ENCODE measurements around the gene PCDHGB5. TPM values are rescaled to one million over a fixed set of nuclear protein-coding genes. Genes with fewer than 3 reads are reported as not detected.
"Not testable (repeated sequence)": the region's sequence is repeated elsewhere in the genome, so short reads cannot be mapped to it uniquely, and the experiment has no call there.

Gene PCDHGB5
- total RNA-seq, 6 experiments from 2014 or later = 3.0 to 6.8 (median 4.0) TPM

DNA sequence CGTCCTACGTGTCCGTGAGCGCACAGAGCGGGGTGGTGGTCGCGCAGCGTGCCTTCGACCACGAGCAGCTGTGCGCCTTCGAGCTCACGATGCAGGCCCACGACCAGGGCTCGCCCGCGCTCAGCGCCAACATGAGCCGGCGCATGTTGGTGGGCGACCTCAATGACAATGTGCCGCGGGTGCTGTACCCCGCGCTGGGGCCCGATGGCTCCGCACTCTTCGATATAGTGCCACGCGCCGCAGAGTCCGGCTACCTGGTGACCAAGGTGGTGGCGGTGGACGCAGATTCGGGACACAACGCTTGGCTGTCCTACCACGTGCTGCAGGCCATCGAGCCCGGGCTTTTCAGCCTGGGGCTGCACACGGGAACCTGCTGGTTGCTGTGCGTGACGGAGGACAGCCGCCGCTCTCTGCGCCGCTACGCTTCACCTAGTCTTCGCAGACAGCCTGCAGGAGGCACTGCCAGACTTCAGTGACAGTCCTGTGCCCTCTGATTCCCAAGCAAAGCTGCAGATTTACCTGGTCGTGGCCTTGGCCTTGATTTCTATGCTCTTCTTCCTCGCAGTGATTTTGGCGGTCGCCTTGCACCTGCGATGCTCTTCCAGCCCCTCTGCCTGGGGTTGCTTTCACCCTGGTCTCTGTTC, 30.2 kb downstream of the PCDHGB5 start:
- DNase-seq (no peak), ATAC-seq (no peak)
- no peak for TF ChIP-seq POLR2A (IDR thresholded peaks at IDR 0.05)
- TF ChIP-seq, protein P1, sequence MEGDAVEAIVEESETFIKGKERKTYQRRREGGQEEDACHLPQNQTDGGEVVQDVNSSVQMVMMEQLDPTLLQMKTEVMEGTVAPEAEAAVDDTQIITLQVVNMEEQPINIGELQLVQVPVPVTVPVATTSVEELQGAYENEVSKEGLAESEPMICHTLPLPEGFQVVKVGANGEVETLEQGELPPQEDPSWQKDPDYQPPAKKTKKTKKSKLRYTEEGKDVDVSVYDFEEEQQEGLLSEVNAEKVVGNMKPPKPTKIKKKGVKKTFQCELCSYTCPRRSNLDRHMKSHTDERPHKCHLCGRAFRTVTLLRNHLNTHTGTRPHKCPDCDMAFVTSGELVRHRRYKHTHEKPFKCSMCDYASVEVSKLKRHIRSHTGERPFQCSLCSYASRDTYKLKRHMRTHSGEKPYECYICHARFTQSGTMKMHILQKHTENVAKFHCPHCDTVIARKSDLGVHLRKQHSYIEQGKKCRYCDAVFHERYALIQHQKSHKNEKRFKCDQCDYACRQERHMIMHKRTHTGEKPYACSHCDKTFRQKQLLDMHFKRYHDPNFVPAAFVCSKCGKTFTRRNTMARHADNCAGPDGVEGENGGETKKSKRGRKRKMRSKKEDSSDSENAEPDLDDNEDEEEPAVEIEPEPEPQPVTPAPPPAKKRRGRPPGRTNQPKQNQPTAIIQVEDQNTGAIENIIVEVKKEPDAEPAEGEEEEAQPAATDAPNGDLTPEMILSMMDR (IDR thresholded peaks at IDR 0.05) = no peak
- H3K4me3 ChIP-seq = no peak overlapping the region
- no peak overlapping the region for H3K27ac ChIP-seq
- no peaks in the 10 kb centered on the region for H3K4me1 ChIP-seq
- H3K9me3 ChIP-seq = peaks cover 0 to 20% (median 7%) of the 10 kb centered on the region in 4 donors
- 52% methylated on average over 6 of the region's 53 CpGs for WGBS (ENCODE audit: insufficient coverage, low coverage, low lambda C conversion rate, missing lambda C conversion rate)
- no peaks in the 10 kb centered on the region for H3K36me3 ChIP-seq
- H3K27me3 ChIP-seq = no peaks in the 10 kb centered on the region
- intact Hi-C loops (cut with DNase I) = no loop called here

DNA sequence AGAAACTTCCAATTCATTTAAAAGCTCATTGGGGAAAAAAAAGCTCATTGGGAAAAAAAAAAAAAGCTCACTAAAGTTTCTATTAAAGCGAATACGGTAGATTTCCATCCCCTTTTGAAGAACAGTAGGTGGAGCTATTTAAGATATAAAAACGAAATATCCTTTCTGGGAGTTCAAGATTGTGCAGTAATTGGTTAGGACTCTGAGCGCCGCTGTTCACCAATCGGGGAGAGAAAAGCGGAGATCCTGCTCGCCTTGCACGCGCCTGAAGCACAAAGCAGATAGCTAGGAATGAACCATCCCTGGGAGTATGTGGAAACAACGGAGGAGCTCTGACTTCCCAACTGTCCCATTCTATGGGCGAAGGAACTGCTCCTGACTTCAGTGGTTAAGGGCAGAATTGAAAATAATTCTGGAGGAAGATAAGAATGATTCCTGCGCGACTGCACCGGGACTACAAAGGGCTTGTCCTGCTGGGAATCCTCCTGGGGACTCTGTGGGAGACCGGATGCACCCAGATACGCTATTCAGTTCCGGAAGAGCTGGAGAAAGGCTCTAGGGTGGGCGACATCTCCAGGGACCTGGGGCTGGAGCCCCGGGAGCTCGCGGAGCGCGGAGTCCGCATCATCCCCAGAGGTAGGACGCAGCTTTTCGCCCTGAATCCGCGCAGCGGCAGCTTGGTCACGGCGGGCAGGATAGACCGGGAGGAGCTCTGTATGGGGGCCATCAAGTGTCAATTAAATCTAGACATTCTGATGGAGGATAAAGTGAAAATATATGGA, 32.8 kb downstream of the PCDHGB5 start, which contains the start of gene PCDHGA12:
PCDHGA12 (plus strand) TSS at position 176 of the 782 bp plus-strand sequence; CDS start at position 429, 253 bp downstream.
- intact Hi-C loops (cut with DNase I) = no loop called here
- Histone ChIP-seq H3K36me3 (no peaks in the 10 kb centered on the region), H3K4me1 (no peaks in the 10 kb centered on the region), H3K4me3 (peak within 1 kb of the TSS in 2 of 3 donors; percentile 0 to 24), H3K9me3 (peaks cover 0 to 7% (median 6%) of the 10 kb centered on the region in 4 donors), H3K27ac (no peak within 1 kb of the TSS), H3K27me3 (no peaks in the 10 kb centered on the region)
- no peak for TF ChIP-seq POLR2A (IDR thresholded peaks at IDR 0.05)
- TF ChIP-seq, protein P1 (IDR thresholded peaks at IDR 0.05) = peak; percentile 12 to 39 (median 36)
- DNase-seq = no peak
- WGBS (ENCODE audit: insufficient coverage, low coverage, low lambda C conversion rate, missing lambda C conversion rate) = 12% methylated on average over 32 of the region's 33 CpGs
- ATAC-seq = peak; percentile 63 to 90 (median 82)

DNA sequence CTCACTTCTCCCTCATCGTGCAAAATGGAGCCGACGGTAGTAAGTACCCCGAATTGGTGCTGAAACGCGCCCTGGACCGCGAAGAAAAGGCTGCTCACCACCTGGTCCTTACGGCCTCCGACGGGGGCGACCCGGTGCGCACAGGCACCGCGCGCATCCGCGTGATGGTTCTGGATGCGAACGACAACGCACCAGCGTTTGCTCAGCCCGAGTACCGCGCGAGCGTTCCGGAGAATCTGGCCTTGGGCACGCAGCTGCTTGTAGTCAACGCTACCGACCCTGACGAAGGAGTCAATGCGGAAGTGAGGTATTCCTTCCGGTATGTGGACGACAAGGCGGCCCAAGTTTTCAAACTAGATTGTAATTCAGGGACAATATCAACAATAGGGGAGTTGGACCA, 33.5 kb downstream of the PCDHGB5 start:
- no peak overlapping the region for H3K27ac ChIP-seq
- H3K9me3 ChIP-seq = peaks cover 0 to 7% (median 6%) of the 10 kb centered on the region in 4 donors
- ATAC-seq (peak in 1 of 4 donors; percentile 32), DNase-seq (no peak)
- peak overlapping the region in 2 of 3 donors; percentile 0 to 24 for H3K4me3 ChIP-seq
- no peaks in the 10 kb centered on the region for H3K27me3 ChIP-seq
- 16% methylated on average over 5 of the region's 37 CpGs for WGBS (ENCODE audit: insufficient coverage, low coverage, low lambda C conversion rate, missing lambda C conversion rate)
- no peaks in the 10 kb centered on the region for H3K36me3 ChIP-seq
- intact Hi-C loops (cut with DNase I) = no loop called here
- no peaks in the 10 kb centered on the region for H3K4me1 ChIP-seq
- no peak for TF ChIP-seq POLR2A (IDR thresholded peaks at IDR 0.05)
- TF ChIP-seq, protein P1 (IDR thresholded peaks at IDR 0.05) = no peak

DNA sequence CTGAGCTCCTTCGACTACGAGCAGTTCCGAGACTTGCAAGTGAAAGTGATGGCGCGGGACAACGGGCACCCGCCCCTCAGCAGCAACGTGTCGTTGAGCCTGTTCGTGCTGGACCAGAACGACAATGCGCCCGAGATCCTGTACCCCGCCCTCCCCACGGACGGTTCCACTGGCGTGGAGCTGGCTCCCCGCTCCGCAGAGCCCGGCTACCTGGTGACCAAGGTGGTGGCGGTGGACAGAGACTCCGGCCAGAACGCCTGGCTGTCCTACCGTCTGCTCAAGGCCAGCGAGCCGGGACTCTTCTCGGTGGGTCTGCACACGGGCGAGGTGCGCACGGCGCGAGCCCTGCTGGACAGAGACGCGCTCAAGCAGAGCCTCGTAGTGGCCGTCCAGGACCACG, 34.6 kb downstream of the PCDHGB5 start:
- H3K27me3 ChIP-seq; H3K36me3 ChIP-seq; H3K27ac ChIP-seq; ATAC-seq; H3K4me1 ChIP-seq; H3K4me3 ChIP-seq; H3K9me3 ChIP-seq; intact Hi-C loops (cut with DNase I); DNase-seq: not testable (repeated sequence)
- no CpG with 5 or more reads among the region's 38 CpGs for WGBS (ENCODE audit: insufficient coverage, low coverage, low lambda C conversion rate, missing lambda C conversion rate)

DNA sequence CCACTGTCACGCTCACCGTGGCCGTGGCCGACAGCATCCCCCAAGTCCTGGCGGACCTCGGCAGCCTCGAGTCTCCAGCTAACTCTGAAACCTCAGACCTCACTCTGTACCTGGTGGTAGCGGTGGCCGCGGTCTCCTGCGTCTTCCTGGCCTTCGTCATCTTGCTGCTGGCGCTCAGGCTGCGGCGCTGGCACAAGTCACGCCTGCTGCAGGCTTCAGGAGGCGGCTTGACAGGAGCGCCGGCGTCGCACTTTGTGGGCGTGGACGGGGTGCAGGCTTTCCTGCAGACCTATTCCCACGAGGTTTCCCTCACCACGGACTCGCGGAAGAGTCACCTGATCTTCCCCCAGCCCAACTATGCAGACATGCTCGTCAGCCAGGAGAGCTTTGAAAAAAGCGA, 35.0 kb downstream of the PCDHGB5 start:
- H3K27me3 ChIP-seq; DNase-seq; H3K27ac ChIP-seq; H3K4me1 ChIP-seq; ATAC-seq; H3K36me3 ChIP-seq; H3K9me3 ChIP-seq; H3K4me3 ChIP-seq; intact Hi-C loops (cut with DNase I): not testable (repeated sequence)
- WGBS (ENCODE audit: insufficient coverage, low coverage, low lambda C conversion rate, missing lambda C conversion rate) = 46% methylated on average over 11 of the region's 29 CpGs
